BE2C (cell line): ENCODE measurements around the gene PEX16.
"Not testable (repeated sequence)": the region's sequence is repeated elsewhere in the genome, so short reads cannot be mapped to it uniquely, and the experiment has no call there.

ENCODE experiments used
- DNase-seq: peaks from one replicate; pipeline ENCODE4 v3.0.0-alpha.2; 2020
- H3K27me3 ChIP-seq: fragments of 250-450 bp; sonication (Bioruptor Pico); 2 replicates; pipeline ENCODE4 v1.5.1; 2020; ENCODE audit warnings: mild to moderate bottlenecking
- H3K36me3 ChIP-seq: fragments of 250-450 bp; sonication (Bioruptor Pico); 2 replicates; pipeline ENCODE4 v1.5.1; 2020; ENCODE audit warnings: mild to moderate bottlenecking
- H3K4me1 ChIP-seq: fragments of 250-450 bp; sonication (Bioruptor Pico); 2 replicates; pipeline ENCODE4 v1.5.1; 2020
- H3K4me3 ChIP-seq: 2 replicates; pipeline ENCODE4 v1.5.1; 2011; ENCODE audit warnings: low read depth, low read length
- H3K9me3 ChIP-seq: fragments of 250-450 bp; sonication (Bioruptor Pico); 2 replicates; pipeline ENCODE4 v1.5.1; 2020
- CTCF ChIP-seq: IDR thresholded peaks from 2 replicates; pipeline ENCODE4 v1.5.1; 2012; ENCODE audit warnings: mild to moderate bottlenecking, low read depth, low read length

Gene PEX16

GRCh38 chr11:45905095-45905494 is 12.6 kb downstream of the PEX16 start:
- no peak for TF ChIP-seq CTCF
- H3K36me3 ChIP-seq = peaks cover 22% of the 10 kb centered on the region
- no peaks in the 10 kb centered on the region for H3K27me3 ChIP-seq
- no peak overlapping the region for H3K4me3 ChIP-seq
- H3K9me3 ChIP-seq = no peaks in the 10 kb centered on the region
- no peak for DNase-seq
- H3K4me1 ChIP-seq = no peaks in the 10 kb centered on the region

GRCh38 chr11:45904309-45904915 is 13.3 kb downstream of the PEX16 start:
- no peaks in the 10 kb centered on the region for H3K4me1 ChIP-seq
- DNase-seq = no peak
- no peak overlapping the region for H3K4me3 ChIP-seq
- no peaks in the 10 kb centered on the region for H3K27me3 ChIP-seq
- H3K9me3 ChIP-seq = no peaks in the 10 kb centered on the region
- peaks cover 22% of the 10 kb centered on the region for H3K36me3 ChIP-seq
- no peak for TF ChIP-seq CTCF

GRCh38 chr11:45902452-45903380 is 15.0 kb downstream of the PEX16 start:
- H3K4me3 ChIP-seq = no peak overlapping the region
- no peaks in the 10 kb centered on the region for H3K9me3 ChIP-seq
- peaks cover 22% of the 10 kb centered on the region for H3K36me3 ChIP-seq
- H3K4me1 ChIP-seq = peaks cover 12% of the 10 kb centered on the region
- DNase-seq = no peak
- no peak for TF ChIP-seq CTCF
- no peaks in the 10 kb centered on the region for H3K27me3 ChIP-seq

GRCh38 chr11:45901626-45902025 is 16.1 kb downstream of the PEX16 start:
- H3K27me3 ChIP-seq = no peaks in the 10 kb centered on the region
- no peak overlapping the region for H3K4me3 ChIP-seq
- peaks cover 20% of the 10 kb centered on the region for H3K4me1 ChIP-seq
- TF ChIP-seq CTCF = no peak
- DNase-seq = no peak
- H3K9me3 ChIP-seq = no peaks in the 10 kb centered on the region
- peaks cover 22% of the 10 kb centered on the region for H3K36me3 ChIP-seq

- no peak for DNase-seq
- Histone ChIP-seq H3K36me3 (peaks cover 22% of the 10 kb centered on the region), H3K4me3 (peak overlapping the region; percentile 57), H3K27me3 (no peaks in the 10 kb centered on the region), H3K4me1 (peaks cover 23% of the 10 kb centered on the region), H3K9me3 (no peaks in the 10 kb centered on the region)
- no peak for TF ChIP-seq CTCF
These were observed 16.6 kb downstream of the PEX16 start for GRCh38 chr11:45900916-45901617.

GRCh38 chr11:45900175-45900800 is 17.4 kb downstream of the PEX16 start:
- not testable (repeated sequence) for H3K27me3 ChIP-seq, DNase-seq, H3K9me3 ChIP-seq
- H3K4me1 ChIP-seq = peaks cover 27% of the 10 kb centered on the region
- H3K4me3 ChIP-seq = peak overlapping the region; percentile 57
- peaks cover 22% of the 10 kb centered on the region for H3K36me3 ChIP-seq
